CD4-positive, alpha-beta T cell treated with Interleukin-2 at 100 ng/mL for 4 hours (primary cell): ENCODE measurements around the gene RTP3.

Source experiments
- DNase-seq: peaks from one replicate; pipeline ENCODE4 v3.0.0-alpha.2; 2020; ENCODE audit warnings: low spot score

The RTP3 gene

GRCh38 chr3:46469680-46470357 is 28.0 kb upstream of the RTP3 start:
- DNase-seq: no peak

GRCh38 chr3:46470831-46471230 is 26.9 kb upstream of the RTP3 start:
- no peak for DNase-seq

- no peak for DNase-seq
Observed at GRCh38 chr3:46471371-46471914, 26.3 kb upstream of the RTP3 start.

GRCh38 chr3:46472736-46473135 is 25.0 kb upstream of the RTP3 start:
- no peak for DNase-seq

- DNase-seq: no peak
Observed at GRCh38 chr3:46477145-46477544, 20.6 kb upstream of the RTP3 start.

- DNase-seq: no peak
Observed at GRCh38 chr3:46477756-46478155, 20.0 kb upstream of the RTP3 start.

- DNase-seq: no peak
Observed at GRCh38 chr3:46478341-46478740, 19.4 kb upstream of the RTP3 start.

- no peak for DNase-seq
Observed at GRCh38 chr3:46479021-46479420, 18.8 kb upstream of the RTP3 start.

- DNase-seq: no peak
Observed at GRCh38 chr3:46479696-46480095, 18.1 kb upstream of the RTP3 start.

GRCh38 chr3:46480491-46481195 is 17.1 kb upstream of the RTP3 start:
- DNase-seq: no peak

- no peak for DNase-seq
Observed at GRCh38 chr3:46481636-46482035, 16.1 kb upstream of the RTP3 start.

- no peak for DNase-seq
Observed at GRCh38 chr3:46482632-46483350, 15.0 kb upstream of the RTP3 start.

GRCh38 chr3:46483825-46484224 is 14.0 kb upstream of the RTP3 start:
- no peak for DNase-seq

GRCh38 chr3:46484388-46484787 is 13.4 kb upstream of the RTP3 start:
- DNase-seq: no peak

- no peak for DNase-seq
Observed at GRCh38 chr3:46484911-46485778, 12.6 kb upstream of the RTP3 start.

GRCh38 chr3:46485779-46486175 is 12.0 kb upstream of the RTP3 start:
- no peak for DNase-seq

- peak; percentile 93 for DNase-seq
Observed at GRCh38 chr3:46488735-46489361, 8.9 kb upstream of the RTP3 start.

GRCh38 chr3:46489381-46489780 is 8.4 kb upstream of the RTP3 start:
- DNase-seq: no peak

- no peak for DNase-seq
Observed at GRCh38 chr3:46489875-46490274, 7.9 kb upstream of the RTP3 start.

- DNase-seq: no peak
Observed at GRCh38 chr3:46490338-46491084, 7.3 kb upstream of the RTP3 start.
